Keratinocyte (primary cell): Measurements from ENCODE around the gene SUSD4.

Experiments
- CTCF ChIP-seq, 3 experiments: IDR thresholded peaks in 1 of 3; conservative IDR thresholded peaks in 1 of 3; optimal IDR thresholded peaks in 1 of 3; 2 replicates in 2 of 3; 3 replicates in 1 of 3; pipeline versions ENCODE3 to v1.5.1; 2011; ENCODE audit warnings: low read length in 3 of 3, mild to moderate bottlenecking in 3 of 3, moderate library complexity in 2 of 3, control low read depth in 1 of 3, inconsistent platforms in 1 of 3; ENCODE audit not compliant: insufficient read depth in 2 of 3; ENCODE audit errors: extremely low read depth in 1 of 3
- EZH2 ChIP-seq: IDR thresholded peaks from one replicate; pipeline ENCODE4 v1.6.1; 2012; ENCODE audit warnings: inconsistent platforms, mild to moderate bottlenecking, low read length, moderate library complexity

- TF ChIP-seq CTCF (optimal IDR thresholded peaks at IDR 0.05 in 1 of 3, IDR thresholded peaks at IDR 0.05 in 1 of 3, conservative IDR thresholded peaks at IDR 0.05 in 1 of 3; ENCODE audit: extremely low read depth in 1 of 3, insufficient read depth in 2 of 3, low read length in 3 of 3): no peak
- no peak for TF ChIP-seq EZH2
These were observed 22.9 kb downstream of the SUSD4 start for GRCh38 chr1:223341121-223341520.
